HPDE6-E6E7 (cell line): ENCODE results near the gene ERN1.
A peak's percentile ranks its signal among the peaks of the same experiment; 100 is the strongest.

Experiments used
- DNase-seq: peaks from one replicate; pipeline ENCODE4 v3.0.0; 2011; ENCODE audit warnings: missing footprints; ENCODE audit errors: extremely low spot score

ERN1 gene

GRCh38 chr17:64004218-64004770, 125.7 kb downstream of the ERN1 start:
- no peak for DNase-seq

- DNase-seq, result no peak
These were observed 126.3 kb downstream of the ERN1 start for GRCh38 chr17:64003526-64004121.

- no peak for DNase-seq
These were observed 127.1 kb downstream of the ERN1 start for GRCh38 chr17:64002658-64003525.

- DNase-seq, result no peak
These were observed 128.0 kb downstream of the ERN1 start for GRCh38 chr17:64001763-64002529.

- DNase-seq, result no peak
These were observed 128.8 kb downstream of the ERN1 start for GRCh38 chr17:64001091-64001579.

- no peak for DNase-seq
These were observed 130.0 kb downstream of the ERN1 start for GRCh38 chr17:63999680-64000531.

GRCh38 chr17:63998721-63999679, 130.9 kb downstream of the ERN1 start:
- DNase-seq, result no peak

- DNase-seq, result peak; percentile 88
These were observed 131.8 kb downstream of the ERN1 start, which contains the start of gene PRR29 for GRCh38 chr17:63998050-63998720. PRR29 (plus strand) TSS chr17:63998351; CDS start chr17:63998365, 14 bp downstream.

GRCh38 chr17:63997341-63998048, 132.4 kb downstream of the ERN1 start:
- no peak for DNase-seq

GRCh38 chr17:63996430-63997182, 133.3 kb downstream of the ERN1 start:
- no peak for DNase-seq

GRCh38 chr17:63995626-63996025, 134.3 kb downstream of the ERN1 start:
- DNase-seq, result no peak

GRCh38 chr17:63993368-63993985, 136.5 kb downstream of the ERN1 start:
- DNase-seq, result no peak

GRCh38 chr17:63991611-63992010, 138.3 kb downstream of the ERN1 start:
- DNase-seq, result no peak

GRCh38 chr17:63989622-63990345, 140.2 kb downstream of the ERN1 start:
- DNase-seq, result no peak
